B cell (primary cell): ENCODE data around the gene CDRT4. TPM values are rescaled to one million over a fixed set of nuclear protein-coding genes. Genes with fewer than 3 reads are reported as not detected.

Experiments used
- ATAC-seq: fragments of 200-7000 bp; cut with Tn5 transposase; one replicate; pipeline ENCODE4 v1.10.0; 2021; ENCODE audit warnings: low read depth, mild to moderate bottlenecking, moderate number of reproducible peaks, moderate library complexity
- CTCF ChIA-PET: fragments of 350-600 bp; sonication (Branson Sonifier 250); formaldehyde crosslinking; loops from one replicate; lab custom pipeline; 2021; ENCODE audit warnings: antibody characterized with exemption, inconsistent platforms; lab: Charles Lee
- POLR2A ChIA-PET: fragments of 350-600 bp; sonication (Branson Sonifier 250); formaldehyde crosslinking; loops from one replicate; lab custom pipeline; 2021; ENCODE audit warnings: antibody characterized with exemption; lab: Charles Lee
- DNase-seq: peaks from one replicate; pipeline ENCODE4 v3.0.0; 2013
- H2AFZ ChIP-seq: 2 replicates; pipeline ENCODE4 v1.6.1; 2012; ENCODE audit warnings: mild to moderate bottlenecking, low read depth, low read length; ENCODE audit not compliant: insufficient read depth, poor library complexity, severe bottlenecking
- H3K27ac ChIP-seq, 2 donors: 1 replicate in 1 of 2; 2 replicates in 1 of 2; pipeline ENCODE4 v1.5.1; 2012 to 2013; ENCODE audit warnings: low read length in 2 of 2, mild to moderate bottlenecking in 2 of 2, moderate library complexity in 1 of 2
- H3K27me3 ChIP-seq, 4 experiments: fragments of 200-600 bp in 1 of 4; sonication (generic) in 1 of 4; replicated peaks in 1 of 4; 1 replicate in 2 of 4; 2 replicates in 2 of 4; pipeline versions ENCODE4 v1.6.1 to v1.7.0; 2013 to 2016; ENCODE audit warnings: low read length in 3 of 4, mild to moderate bottlenecking in 2 of 4, mixed read lengths in 1 of 4, moderate library complexity in 1 of 4; ENCODE audit not compliant: insufficient read depth in 4 of 4, control insufficient read depth in 3 of 4; ENCODE audit errors: control extremely low read depth in 1 of 4
- H3K36me3 ChIP-seq, 2 experiments: replicated peaks in 1 of 2; 1 replicate in 1 of 2; 2 replicates in 1 of 2; pipeline versions ENCODE4 v1.6.1 to v1.7.1; 2013; ENCODE audit warnings: low read length in 1 of 2; ENCODE audit not compliant: insufficient read depth in 2 of 2, control insufficient read depth in 1 of 2; ENCODE audit errors: control extremely low read depth in 1 of 2, extremely low read depth in 1 of 2
- H3K4me1 ChIP-seq, 2 donors: fragments of 200-600 bp in 1 of 2; sonication (generic) in 1 of 2; 1 replicate in 1 of 2; 2 replicates in 1 of 2; pipeline versions ENCODE4 v1.5.1 to v1.6.1; 2013 to 2017; ENCODE audit warnings: low read length in 2 of 2; ENCODE audit not compliant: control insufficient read depth in 2 of 2, insufficient read depth in 2 of 2
- H3K4me2 ChIP-seq: replicated peaks from 2 replicates; pipeline ENCODE3; 2012; ENCODE audit warnings: mild to moderate bottlenecking, low read depth, low read length; ENCODE audit not compliant: poor library complexity, severe bottlenecking
- H3K4me3 ChIP-seq, 5 experiments: fragments of 200-600 bp in 1 of 5; sonication (generic) in 1 of 5; 1 replicate in 3 of 5; 2 replicates in 2 of 5; pipeline versions ENCODE4 v1.5.1 to v1.7.0; 2011 to 2016; ENCODE audit warnings: low read length in 4 of 5, mild to moderate bottlenecking in 4 of 5, low read depth in 2 of 5, control low read depth in 1 of 5, moderate library complexity in 1 of 5; ENCODE audit not compliant: insufficient read depth in 1 of 5; ENCODE audit errors: control extremely low read depth in 1 of 5, extremely low read depth in 1 of 5
- H3K79me2 ChIP-seq: fragments of 200-600 bp; sonication (generic); one replicate; pipeline ENCODE4 v1.6.0; 2016; ENCODE audit warnings: low read length; ENCODE audit not compliant: control insufficient read depth, insufficient read depth
- H3K9ac ChIP-seq: fragments of 200-600 bp; sonication (generic); 2 replicates; pipeline ENCODE4 v1.6.1; 2017; ENCODE audit warnings: mild to moderate bottlenecking, low read length, moderate library complexity
- H3K9me3 ChIP-seq, 3 donors: one replicate each; pipeline versions ENCODE4 v1.6.1 to v1.7.1; 2013; ENCODE audit warnings: low read length in 2 of 3; ENCODE audit not compliant: control insufficient read depth in 2 of 3, insufficient read depth in 1 of 3; ENCODE audit errors: control extremely low read depth in 1 of 3
- H4K20me1 ChIP-seq: 2 replicates; pipeline ENCODE4 v1.6.0; 2012; ENCODE audit warnings: mild to moderate bottlenecking, low read length; ENCODE audit not compliant: insufficient read depth, control insufficient read depth, poor library complexity, severe bottlenecking
- H3K27ac Mint-ChIP-seq: one replicate; pipeline ENCODE4 v1.8.0; 2021; ENCODE audit warnings: mixed read lengths
- H3K27me3 Mint-ChIP-seq: one replicate; pipeline ENCODE4 v1.8.0; 2021; ENCODE audit warnings: mixed read lengths
- H3K4me1 Mint-ChIP-seq: one replicate; pipeline ENCODE4 v1.8.0; 2021; ENCODE audit warnings: mixed read lengths
- H3K4me3 Mint-ChIP-seq: one replicate; pipeline ENCODE4 v1.8.0; 2021; ENCODE audit warnings: mixed read lengths
- H3K9me3 Mint-ChIP-seq: one replicate; pipeline ENCODE4 v1.8.0; 2022; ENCODE audit warnings: mixed read lengths; ENCODE audit not compliant: insufficient read depth
- CTCF ChIP-seq: fragments of 200-600 bp; IDR thresholded peaks from one replicate; pipeline ENCODE4 v1.8.0; 2022; ENCODE audit warnings: antibody characterized with exemption, mild to moderate bottlenecking
- EZH2 ChIP-seq: IDR thresholded peaks from 2 replicates; pipeline ENCODE4 v1.6.1; 2012; ENCODE audit warnings: borderline replicate concordance, low read depth, mild to moderate bottlenecking, moderate library complexity, low read length; ENCODE audit not compliant: insufficient read depth, poor library complexity, severe bottlenecking
- whole genome bisulfite sequencing: methylation state at CpG from one replicate; pipeline ENCODE4 v1.1.5; 2013; ENCODE audit warnings: missing lambda C conversion rate; ENCODE audit not compliant: insufficient coverage; 5-methylcytosine and 5-hydroxymethylcytosine counted together
- intact Hi-C: fragments of 100-400 bp; cut with micrococcal nuclease; formaldehyde crosslinking; loops from one replicate; pipeline ENCODE4 v1.10.0; 2022
- polyA plus RNA-seq: library from polyadenylated mRNA; depleted of rRNA; stranded (reverse); fragments of >200 nt; gene quantifications from 2 replicates; pipeline ENCODE4 v1.2.3, GENCODE V29; 2012
- total RNA-seq, 2 donors: library from RNA; stranded (reverse); fragments of 120-200 nt in 1 of 2; gene quantifications; 1 replicate in 1 of 2; 2 replicates in 1 of 2; pipeline versions ENCODE4 v1.2.3 to v1.2.4, GENCODE V29; 2013 to 2022

CDRT4 gene
- total and polyA plus RNA-seq, 2 donors (not counting 1 experiment from before 2014, with no cell fraction given) = 11.6 to 23.0 TPM

- H3K27me3 Mint-ChIP-seq = no peaks in the 10 kb centered on the region
- H3K4me3 ChIP-seq = no peak overlapping the region
- ChIA-PET CTCF (no interaction called here), POLR2A (no interaction called here)
- intact Hi-C loops = no loop called here
- no peak overlapping the region for H3K9ac ChIP-seq
- no peak overlapping the region for H3K4me3 Mint-ChIP-seq
- TF ChIP-seq CTCF = no peak
- no peak for TF ChIP-seq EZH2
- H3K4me1 Mint-ChIP-seq = no peaks in the 10 kb centered on the region
- peaks cover 0 to 3% (median 3%) of the 10 kb centered on the region in 3 donors for H3K9me3 ChIP-seq
- H3K4me2 ChIP-seq = no peak overlapping the region
- H3K27me3 ChIP-seq = no peaks in the 10 kb centered on the region
- H3K36me3 ChIP-seq = no peaks in the 10 kb centered on the region
- ATAC-seq (no peak), DNase-seq (no peak)
- H3K27ac Mint-ChIP-seq = no peak overlapping the region
- no peak overlapping the region for H3K27ac ChIP-seq
- no peaks in the 10 kb centered on the region for H4K20me1 ChIP-seq
- H2AFZ ChIP-seq = no peak overlapping the region
- H3K79me2 ChIP-seq = no peaks in the 10 kb centered on the region
- H3K9me3 Mint-ChIP-seq = peaks cover 2% of the 10 kb centered on the region
- H3K4me1 ChIP-seq = no peaks in the 10 kb centered on the region
- 96% methylated on average over 4 of the region's 5 CpGs for WGBS
Measured at GRCh38 chr17:15454346-15454745, 13.1 kb downstream of the CDRT4 start.

GRCh38 chr17:15453782-15454181, 13.6 kb downstream of the CDRT4 start:
- H3K27ac Mint-ChIP-seq = no peak overlapping the region
- Histone ChIP-seq H3K27ac (no peak overlapping the region), H3K9me3 (peaks cover 0 to 3% (median 3%) of the 10 kb centered on the region in 3 donors), H3K4me3 (no peak overlapping the region), H2AFZ (no peak overlapping the region), H3K36me3 (no peaks in the 10 kb centered on the region), H3K79me2 (no peaks in the 10 kb centered on the region), H4K20me1 (no peaks in the 10 kb centered on the region), H3K27me3 (no peaks in the 10 kb centered on the region), H3K9ac (no peak overlapping the region), H3K4me2 (no peak overlapping the region), H3K4me1 (no peaks in the 10 kb centered on the region)
- DNase-seq (no peak), ATAC-seq (no peak)
- no peak overlapping the region for H3K4me3 Mint-ChIP-seq
- TF ChIP-seq EZH2 = no peak
- no peak for TF ChIP-seq CTCF
- ChIA-PET CTCF (no interaction called here), POLR2A (no interaction called here)
- 100% methylated on average over 2 of the region's 3 CpGs for WGBS
- intact Hi-C loops = no loop called here
- H3K4me1 Mint-ChIP-seq = no peaks in the 10 kb centered on the region
- no peaks in the 10 kb centered on the region for H3K27me3 Mint-ChIP-seq
- H3K9me3 Mint-ChIP-seq = peaks cover 2% of the 10 kb centered on the region
